GM18868 (cell line): ENCODE measurements around the gene FBLIM1.

Experiments
- ATAC-seq: cut with Tn5 transposase; IDR thresholded peaks from one replicate; pipeline ENCODE4 v1.9.1; 2021; ENCODE audit warnings: mild to moderate bottlenecking, moderate library complexity; ENCODE audit not compliant: unreplicated experiment

Gene FBLIM1

GRCh38 chr1:15744122-15744679 is 14.4 kb upstream of the FBLIM1 start:
- no peak for ATAC-seq

DNA sequence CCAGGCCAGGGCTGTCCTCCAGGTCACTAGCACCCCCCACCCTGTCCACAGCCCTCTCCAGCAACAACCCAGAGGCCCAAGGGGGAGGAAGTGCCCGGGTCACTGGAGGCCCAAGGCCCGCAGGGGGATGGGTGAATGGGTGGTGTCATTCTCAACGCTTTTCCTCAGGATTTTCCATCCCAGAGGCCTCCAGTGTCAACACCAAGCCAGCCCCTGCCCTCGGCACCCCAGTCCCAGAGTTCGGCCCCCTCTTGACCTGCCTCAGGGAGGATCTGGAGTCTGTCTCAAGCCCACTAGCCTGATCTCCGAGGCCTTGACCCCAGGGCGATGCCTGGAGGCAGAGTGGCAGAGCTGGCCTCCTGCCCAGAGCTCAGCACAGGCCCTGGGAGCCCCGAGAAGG is 11.2 kb upstream of the FBLIM1 start:
- no peak for ATAC-seq

GRCh38 chr1:15748264-15748663 is 10.3 kb upstream of the FBLIM1 start:
- no peak for ATAC-seq

DNA sequence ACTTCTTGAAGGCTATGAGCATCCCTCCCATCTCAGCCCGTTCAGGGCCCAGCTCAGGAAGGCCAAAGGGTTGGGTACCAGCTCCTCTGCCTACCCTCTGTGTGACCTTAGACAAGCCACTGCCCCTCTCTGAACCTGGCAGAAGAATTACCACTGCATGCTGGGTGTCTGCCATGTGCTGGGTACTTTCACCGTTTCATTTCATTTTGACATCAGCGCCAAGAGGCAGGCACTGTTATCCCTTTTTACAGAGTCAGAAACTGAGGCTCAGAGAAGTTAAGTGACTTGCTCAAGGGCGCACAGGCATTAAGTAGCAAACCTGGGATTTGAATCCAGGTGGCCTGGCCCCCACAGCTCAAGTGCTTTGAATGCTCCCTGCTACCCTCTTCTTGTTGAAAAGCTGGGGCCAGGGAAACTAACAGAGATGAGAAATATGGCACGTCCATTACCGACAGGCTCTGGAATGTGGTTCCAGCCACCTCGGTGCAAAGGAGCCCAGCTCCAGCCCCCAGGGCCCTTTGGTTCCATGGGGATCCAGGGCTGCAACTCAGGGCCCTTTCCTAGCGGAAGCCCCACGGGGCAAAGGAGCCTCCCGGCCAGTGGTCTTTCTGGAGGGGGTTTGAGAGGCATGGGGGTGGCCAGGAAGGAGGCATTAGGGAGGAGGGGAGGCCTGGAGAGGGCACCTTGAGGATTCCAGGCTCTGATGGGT is 9.8 kb upstream of the FBLIM1 start:
- no peak for ATAC-seq

DNA sequence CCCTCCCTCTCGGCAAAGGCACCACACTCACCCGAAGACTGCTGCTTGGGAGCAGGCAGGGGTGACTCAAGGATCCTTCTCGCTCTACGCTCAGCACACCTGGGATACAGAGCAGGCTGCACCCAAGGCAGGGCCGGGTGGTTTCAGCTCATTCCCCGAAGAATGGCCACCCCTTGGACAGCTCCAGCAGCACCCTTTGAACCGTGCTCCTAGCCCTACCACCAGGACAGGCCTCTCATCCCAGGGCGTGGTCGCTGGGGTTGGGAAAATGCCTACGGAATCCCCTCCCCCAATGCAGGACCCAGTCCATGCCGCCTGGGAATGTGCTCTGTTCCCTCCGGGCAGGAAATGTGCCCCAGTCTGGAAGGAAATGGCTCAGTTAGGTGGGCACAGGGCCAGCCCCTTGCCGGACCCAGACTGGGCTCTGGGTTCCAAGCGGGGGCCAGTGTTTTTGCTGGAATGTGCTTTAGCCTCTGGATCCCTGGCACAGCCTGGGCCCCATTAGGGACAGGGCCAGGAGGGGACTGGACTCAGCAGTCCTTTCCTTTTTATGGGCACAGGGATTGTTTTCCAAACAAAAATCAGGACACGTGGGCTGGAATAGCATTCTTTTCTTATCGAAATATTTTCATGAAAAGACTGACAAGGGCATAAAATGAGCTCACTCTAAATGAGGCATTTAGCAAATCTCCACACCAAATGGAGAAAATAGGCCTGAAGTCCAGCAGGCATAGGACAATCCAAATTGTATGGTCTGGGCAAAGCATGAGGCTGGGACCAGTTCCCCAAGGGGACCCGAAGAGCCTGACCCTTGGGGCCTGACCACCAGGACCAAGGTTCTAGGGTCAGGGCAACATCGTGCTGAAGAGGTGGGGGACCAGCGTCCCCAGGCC is 8.9 kb upstream of the FBLIM1 start:
- ATAC-seq: no peak

GRCh38 chr1:15750924-15751323 is 7.7 kb upstream of the FBLIM1 start:
- no peak for ATAC-seq

DNA sequence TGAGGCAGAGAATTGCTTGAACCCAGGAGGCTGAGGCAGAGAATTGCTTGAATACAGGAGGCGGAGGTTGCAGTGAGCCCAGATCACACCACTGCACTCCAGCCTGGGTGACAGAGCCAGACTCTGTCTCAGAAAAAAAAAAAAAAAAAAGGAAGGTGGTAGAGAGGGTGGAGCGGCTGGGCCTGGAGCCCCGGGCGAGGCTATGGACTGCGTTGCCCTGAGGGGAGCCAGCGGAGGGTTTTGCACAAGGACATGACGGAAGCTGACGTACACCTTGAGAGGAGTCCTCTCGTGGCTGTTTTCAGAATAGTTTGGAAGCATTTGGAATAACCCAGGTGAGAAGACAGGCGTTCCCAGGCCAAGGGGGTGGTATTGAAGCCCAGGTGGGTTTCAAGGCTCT is 6.9 kb upstream of the FBLIM1 start:
- no peak for ATAC-seq

GRCh38 chr1:15753776-15754175 is 4.8 kb upstream of the FBLIM1 start:
- ATAC-seq: no peak

GRCh38 chr1:15755021-15755645 is 3.5 kb upstream of the FBLIM1 start:
- ATAC-seq: no peak

GRCh38 chr1:15755646-15756040 is 3.0 kb upstream of the FBLIM1 start:
- ATAC-seq: no peak

GRCh38 chr1:15756143-15757015 is 2.2 kb upstream of the FBLIM1 start:
- no peak for ATAC-seq

GRCh38 chr1:15757016-15757543 is 1.5 kb upstream of the FBLIM1 start:
- ATAC-seq: no peak

DNA sequence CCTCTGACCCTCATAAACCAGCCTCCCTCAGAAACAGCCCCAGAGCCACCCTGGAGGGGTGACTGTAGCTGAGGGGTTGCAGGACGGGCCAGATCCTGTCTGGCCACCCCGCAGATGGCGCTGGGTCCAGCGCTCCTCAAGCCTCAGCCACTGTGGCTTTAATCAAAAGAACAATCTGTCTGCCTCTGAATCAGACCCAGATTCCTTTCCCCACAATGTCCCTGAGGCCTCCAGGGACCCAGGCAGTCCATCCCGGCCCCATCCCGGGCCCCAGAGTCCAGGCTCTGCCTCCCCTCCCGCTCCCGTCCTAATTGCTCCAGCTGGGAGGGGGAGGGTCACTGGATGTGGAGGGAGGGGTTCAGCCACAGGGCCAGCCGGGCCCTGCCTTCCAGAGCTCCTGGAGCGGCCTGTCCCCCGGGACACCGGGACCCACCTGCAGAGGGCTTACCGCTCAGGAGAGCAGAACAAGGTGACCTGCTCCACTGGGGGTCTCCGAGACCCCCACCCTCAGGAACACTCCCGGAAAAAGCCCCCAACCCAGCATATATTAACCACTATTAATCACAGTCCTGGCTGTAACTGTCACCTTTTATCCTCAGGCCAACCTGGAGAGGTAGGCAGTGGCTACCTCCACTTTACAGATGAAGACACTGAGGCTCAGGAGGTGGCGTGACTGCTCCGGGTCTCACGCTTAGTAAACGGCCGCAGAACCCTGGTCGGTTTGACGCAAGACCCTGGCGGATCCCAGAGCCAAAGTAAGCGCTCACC is 836 bp upstream of the FBLIM1 start:
- ATAC-seq: no peak

DNA sequence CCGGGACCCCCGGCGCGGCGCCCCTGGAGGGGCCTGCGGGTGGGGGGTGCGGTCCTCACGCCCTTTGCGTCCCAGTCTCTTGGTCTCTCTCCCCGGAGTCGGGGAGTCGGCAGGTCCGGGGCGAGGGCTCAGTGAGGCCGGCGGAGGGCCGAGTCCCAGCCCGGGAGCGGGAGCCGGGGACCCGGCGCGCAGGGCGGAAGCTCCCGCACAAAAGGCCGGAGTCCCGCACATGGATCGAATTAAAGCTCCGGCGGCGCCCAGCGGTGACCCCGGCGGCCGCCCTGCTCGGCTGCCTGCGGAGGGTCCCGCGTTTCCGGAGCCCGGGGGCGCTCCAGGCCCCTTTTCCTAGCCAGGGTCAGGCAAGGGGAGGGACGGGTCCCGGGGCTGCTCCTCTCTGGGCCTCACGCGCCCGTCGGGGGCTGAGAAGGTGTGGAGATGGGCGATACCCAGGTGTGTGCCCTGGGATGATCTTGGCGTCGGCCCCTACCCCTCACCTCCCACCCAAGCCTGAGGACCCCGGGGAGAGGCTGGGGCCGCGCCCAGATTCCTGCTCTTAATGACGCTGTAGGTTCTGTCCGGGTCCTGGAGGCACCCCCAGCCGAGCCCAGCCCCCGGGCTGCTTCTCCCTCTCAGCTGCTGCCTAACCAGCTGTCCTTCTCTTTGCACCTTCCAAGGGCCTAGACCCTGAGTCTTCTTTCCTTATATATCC is 512 bp downstream of the FBLIM1 start:
- no peak for ATAC-seq

DNA sequence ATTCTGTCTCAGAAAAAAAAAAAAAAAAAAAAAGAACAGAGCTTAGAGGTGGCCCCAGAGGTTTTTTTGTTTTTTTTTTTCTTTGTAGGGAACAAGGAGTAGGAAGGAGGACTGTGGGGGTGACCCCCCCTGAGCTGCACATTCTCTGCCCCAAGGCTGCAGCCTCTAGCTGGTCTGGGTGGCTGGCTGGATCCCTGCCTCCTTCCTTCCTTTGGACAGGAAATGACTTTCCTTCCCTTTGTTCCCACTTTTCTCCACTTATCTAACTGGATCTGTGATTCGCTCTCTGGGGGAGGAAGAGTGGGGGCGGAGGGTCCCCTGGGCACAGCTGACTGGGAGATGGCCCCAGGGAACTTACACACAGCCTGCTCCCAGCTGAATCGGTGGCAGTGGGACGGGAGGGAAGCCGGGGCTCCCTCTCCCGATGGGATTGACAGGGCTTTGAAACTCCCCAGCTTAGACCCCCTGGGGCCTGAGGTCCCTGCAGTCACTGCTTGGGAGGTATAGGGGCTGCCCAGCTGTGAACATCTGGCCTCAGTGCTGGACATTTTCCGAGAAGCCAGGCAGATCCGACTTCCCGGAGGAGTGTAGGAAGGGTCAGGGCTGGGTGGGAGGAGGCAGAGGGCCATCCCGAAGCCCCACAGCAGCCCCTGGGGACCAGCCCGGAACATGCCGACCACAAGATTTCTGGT is 2.1 kb downstream of the FBLIM1 start:
- no peak for ATAC-seq

DNA sequence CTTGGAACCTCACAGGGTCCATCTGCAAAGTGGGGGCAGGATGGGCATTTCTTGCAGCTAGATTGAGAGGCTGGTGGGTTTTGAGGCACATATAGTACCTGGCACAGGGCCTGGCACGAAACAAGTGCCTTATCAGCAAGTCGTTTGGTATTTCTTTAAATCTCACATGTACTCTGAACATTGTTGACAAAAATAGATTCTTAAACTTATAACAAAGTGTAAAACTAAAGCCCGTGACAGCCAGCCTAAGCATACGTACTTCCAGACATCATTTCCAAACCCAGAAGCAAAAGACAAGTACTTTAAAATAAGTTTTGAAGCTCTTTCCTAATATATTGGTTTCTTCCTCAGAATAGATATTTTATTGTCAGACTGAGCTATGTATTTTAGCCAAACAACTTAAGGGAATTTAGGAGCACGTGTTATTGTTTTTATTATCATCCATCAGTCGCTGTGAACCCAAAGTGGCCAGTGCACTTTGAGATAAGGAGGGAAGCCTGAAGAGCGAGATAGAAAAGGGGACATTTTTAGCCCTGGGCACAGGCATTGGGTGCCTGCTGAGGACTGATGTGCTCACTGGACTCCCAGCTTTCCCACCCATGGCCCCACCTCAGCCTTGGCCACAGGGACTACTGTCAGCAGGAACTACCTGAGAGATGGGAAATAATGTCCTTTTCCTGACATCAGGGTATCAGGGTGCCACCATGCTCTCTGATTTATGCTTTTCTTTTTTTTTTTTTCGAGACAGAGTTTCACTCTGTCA is 3.0 kb downstream of the FBLIM1 start:
- ATAC-seq: no peak

- ATAC-seq: no peak
These were observed 4.0 kb downstream of the FBLIM1 start for GRCh38 chr1:15762546-15762945.
